Hindlimb muscle (tissue), 1 donor: ENCODE measurements around the gene C17orf113. TPM values are rescaled to one million over a fixed set of nuclear protein-coding genes. Genes with fewer than 3 reads are reported as not detected.
"Not testable (repeated sequence)": the region's sequence is repeated elsewhere in the genome, so short reads cannot be mapped to it uniquely, and the experiment has no call there.

ENCODE experiments used
- DNase-seq: peaks from one replicate; pipeline ENCODE4 v3.0.0-alpha.2; 2013
- polyA plus RNA-seq: library from polyadenylated mRNA; unstranded; fragments of 120-200 nt; gene quantifications from one replicate; pipeline ENCODE4 v1.2.1, GENCODE V29; 2013; ENCODE audit not compliant: insufficient read length

Gene C17orf113
- polyA plus RNA-seq, 1 donor = 1.8 TPM

DNA sequence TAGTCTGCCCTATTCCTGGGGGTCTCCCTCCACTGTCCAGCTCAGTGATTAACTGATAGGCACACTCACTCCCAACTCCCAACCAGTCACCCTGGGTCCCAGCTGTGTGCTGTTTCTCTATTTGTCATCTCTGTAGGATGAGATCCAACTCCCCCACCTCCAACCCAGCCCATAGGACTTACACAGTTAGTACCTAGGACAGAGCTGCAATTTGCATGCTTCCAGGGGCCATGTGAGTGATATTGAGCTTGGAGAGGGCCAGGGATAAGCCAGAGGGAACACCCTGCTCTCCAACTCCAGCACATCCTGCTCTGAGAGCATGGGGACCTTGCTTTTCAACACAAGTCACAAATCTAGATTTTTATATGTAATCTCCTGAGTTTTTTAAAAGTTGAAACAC is 8.8 kb downstream of the C17orf113 start:
- DNase-seq = no peak

DNA sequence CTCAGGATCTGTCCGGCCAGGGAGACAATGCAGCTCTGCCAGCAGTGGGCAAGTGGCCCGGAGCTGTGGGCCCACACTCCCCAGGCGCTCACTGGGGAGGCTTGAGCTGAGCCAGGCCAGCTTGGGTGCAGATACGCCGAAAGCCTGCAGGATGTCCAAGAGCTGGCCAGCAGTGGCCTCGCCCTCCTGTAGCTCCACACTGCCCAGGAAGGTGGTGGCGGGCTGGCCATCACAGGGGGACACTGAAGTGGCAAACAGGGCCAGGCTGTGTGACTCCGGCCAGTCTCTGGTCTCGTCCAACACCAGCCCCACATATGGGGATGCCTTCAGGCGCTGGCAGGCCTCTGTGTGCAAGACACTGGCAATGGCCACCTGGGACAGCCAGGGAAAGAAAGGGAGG is 9.6 kb downstream of the C17orf113 start:
- no peak for DNase-seq

DNA sequence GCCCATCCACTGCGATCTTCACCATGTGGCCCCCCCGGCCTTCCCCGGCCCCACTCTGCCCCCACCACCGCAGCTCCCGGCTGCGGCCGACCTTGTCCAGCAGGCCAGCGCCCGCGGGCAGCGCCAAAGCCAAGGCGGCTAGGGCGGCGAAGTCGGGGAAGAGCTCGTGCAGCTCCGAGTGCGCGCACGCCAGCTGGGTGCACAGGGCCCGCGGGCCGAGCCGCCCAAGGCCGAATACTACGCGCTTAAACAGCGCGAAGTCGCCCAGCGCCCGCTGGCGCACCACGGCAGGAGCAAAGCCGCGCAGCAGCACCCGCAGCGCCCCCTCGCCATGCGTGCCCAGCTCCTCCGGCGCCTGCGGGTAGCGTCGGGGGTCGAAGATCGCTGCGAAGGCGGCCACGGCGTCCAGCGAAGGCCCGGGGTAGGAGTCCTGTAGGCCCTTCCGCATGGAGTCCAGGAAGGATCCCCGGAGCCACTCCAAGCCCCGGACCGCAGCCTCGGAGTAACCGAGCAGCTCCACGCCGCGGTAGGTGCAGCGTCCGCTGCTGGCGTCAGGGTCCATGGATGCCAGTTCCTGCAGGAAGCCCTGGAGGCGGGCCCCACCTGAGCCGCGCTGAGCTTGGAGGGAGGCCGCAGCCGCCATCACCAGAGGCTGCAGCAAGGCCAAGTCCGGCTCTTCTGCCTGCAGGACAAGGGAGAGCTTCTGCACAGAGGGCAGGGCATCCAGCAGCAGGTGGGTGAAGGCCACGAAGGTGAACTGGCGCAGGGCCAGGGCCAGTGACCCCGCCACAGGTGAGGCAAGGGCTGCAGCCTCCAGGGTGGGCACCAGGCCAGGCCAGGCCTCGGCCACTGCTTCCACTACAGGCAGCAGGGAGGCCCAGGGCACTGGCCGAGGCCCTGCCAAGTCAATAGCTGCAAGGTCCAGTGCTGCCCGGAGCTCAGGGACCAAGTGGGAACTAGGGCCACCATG is 10.3 kb downstream of the C17orf113 start:
- DNase-seq = no peak

DNA sequence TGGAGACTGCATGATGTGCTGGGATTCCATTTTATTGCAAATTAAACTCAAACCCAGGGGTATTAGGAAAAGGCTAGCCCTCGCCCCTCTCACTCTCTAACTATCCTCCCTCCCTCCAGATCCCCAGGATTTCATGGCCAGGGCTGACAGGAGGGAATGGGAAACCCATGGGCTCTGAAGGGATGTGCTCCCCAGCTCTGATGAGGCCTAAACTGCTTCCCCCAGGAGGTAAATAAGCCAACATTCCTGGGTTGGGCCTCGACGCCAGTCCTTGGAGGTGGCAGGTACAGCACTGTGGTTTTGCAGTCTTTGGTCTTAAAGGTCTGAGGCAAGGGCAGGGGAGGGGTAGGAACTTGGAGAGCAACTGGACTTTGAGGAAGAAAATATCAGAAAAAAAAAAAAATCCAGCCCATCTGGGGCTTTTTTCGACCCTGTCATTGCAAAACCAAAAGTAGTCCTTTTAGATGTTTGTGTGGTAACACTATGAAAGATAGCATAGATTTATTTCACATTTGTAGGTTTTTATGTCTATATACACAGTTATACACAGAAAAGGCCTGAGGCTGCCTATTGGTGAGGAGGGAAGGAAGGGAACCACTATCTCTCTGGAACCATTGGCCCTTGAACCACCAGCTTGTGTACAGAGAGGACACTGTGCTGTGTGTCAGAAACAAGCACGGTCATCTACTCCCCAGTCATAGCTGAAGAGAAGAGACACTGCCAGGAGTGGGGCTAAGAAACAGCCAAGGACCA is 12.0 kb downstream of the C17orf113 start:
- no peak for DNase-seq

DNA sequence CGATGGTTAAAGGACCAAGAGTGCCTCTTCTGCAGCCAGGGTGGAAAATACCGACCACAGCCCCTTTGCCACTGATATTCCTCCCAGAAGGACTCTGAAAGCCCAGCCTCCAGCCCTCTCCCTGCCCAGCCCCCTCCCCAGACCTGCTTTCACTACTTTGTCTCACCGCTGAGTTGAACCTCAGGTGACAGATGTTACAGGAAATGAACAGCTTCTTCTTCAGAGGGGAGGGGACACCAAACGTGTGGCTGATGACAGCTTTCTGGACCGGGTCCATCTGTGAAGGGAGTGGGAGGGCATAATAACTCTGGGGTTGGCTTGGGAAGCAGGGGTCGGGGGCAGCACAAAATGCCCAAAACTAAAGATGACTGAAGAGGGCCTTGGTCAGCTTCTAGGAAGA is 16.3 kb downstream of the C17orf113 start:
- DNase-seq = no peak

DNA sequence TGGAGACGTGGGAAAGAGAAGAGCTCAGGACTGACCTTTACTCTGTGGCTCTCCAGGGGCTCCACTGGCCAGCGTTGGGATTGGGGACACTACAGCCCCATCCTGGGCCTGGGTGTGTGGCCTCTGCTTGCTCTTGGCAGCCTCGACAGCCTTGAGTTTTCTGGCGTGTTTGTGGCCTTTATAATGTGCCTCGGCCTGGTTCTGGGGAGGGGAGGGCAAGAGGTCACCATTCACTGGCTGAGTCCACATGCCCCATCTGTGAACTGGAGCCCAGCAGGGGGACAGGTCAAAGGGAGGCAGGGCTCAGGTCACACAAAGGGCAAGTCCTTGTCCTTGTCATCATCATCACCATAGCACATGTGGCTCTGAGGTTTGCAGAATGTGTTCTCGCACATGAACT is 18.8 kb downstream of the C17orf113 start:
- DNase-seq = no peak

DNA sequence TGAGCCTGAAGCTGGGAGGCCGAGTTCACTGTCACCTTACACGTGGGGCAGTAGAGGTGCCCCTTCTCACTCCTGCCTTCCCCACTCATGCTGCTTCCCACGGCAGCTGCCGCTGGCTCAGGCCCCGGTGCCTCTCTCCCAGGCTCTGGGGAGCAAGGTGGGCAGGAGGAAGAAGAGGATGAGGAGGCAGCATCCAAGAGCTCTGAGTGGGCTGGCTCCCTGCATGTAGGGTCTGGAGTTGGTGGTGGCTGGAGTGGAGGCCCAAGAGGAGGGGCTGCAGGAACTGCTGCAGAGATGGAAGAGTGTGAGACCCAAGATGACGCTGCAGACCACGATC is 21.6 kb downstream of the C17orf113 start:
- DNase-seq = no peak

DNA sequence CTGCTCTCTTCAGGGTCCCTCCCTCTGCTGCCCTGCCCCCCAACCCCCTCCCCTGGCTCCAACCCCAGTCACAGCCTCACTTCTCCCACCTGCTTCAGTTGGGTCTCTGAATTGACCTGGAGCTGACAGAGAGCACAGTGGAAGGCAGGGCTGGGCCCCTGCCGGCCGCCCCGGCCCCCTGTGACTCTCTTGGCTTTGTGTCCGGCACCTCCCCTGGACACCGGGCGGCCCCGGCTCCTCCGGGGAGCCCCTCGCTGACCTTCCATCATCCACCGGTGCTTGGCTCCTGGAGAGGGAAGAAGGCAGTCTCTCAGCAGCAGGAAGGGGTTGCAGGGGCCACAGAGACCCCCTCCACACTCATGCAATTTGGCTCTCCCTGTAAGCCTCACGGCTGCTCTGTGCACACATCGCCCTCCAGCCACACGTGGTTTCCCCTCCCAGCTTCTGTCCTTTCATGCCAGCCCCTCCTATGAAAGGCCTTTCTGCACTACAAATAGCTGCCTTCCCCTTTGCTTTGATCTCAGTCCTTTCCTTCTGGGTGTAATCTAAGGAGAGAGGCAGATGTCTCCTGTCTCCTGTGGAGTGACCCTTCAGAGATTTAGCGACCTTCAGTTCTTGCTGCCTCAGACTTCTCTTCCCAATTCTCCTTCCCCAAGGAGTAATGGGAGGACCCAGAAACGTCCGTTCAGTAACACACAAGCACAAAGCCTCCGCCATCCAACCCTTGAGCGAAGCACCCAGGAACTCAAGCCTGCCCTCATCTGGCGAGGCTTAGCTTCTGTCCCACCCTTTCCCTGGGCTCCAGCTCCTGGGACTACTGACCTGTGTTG is 22.2 kb downstream of the C17orf113 start:
- no peak for DNase-seq

DNA sequence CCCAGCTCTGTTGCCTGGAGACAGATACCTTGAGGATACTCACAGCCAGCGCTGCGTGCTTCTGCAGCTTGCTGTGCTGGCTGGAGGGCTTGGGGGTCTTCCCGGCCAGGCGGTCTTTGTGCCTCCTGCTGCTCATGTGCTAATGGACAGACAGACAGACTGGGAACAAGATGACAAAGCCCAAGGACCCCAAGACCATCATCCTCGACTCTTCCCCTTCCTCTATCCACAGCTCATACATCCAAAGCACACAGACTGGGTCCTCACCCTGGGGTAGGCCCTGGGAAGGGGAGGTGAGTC is 22.9 kb downstream of the C17orf113 start:
- DNase-seq = no peak

DNA sequence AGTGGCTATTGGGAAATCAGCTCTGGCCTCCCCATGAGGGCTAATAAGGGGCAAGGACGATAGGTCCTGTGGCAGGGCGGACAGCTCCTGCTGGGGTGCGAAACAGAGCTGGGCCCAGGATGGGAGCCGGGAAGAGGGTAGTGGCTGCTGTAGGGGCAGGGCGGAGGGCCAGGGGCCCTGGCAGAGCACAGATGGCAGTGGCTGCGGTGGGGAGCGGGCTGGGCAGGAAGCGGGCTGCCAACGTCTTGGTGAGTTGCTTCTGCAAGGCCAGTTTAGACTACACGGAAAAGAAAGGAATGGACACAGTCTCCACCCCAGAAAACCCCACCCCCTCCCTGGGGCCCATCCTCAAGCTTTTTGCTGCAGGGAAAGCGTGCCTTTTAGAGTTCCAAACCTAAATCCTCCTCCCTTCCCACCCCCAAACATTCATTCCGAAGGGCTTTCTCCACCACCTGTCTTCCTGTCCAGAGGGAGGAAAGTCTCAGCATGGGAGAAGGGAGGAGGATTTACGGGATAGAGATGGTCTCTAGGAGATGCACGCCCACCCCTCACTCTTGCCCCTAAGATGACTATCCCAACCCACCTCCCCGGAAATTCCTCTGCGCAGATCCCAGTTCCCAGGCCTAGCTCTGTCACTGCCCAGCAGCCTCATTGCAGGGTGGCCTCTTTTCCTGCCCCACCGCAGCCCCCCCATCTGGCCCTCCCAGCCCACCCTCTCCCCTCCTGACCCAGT is 23.4 kb downstream of the C17orf113 start:
- DNase-seq = no peak

DNA sequence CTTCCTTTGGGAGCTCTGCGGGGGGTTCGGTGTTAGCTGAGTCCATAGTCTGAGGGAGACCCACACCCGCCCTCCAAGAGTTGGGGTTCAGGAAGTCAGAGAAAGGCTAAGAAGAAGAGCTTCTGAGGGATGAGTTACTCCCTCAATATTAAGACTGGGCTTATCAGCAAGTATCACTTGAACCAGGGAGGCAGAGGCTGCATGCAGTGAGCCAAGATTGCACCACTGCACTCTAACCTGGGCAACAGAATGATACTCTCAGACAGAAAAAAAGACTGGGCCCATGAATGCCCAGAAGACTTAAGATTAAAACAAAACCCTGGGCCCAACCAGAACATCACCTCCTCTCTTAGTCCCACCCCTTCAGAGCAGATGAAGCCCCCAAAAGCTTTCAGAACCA is 24.5 kb downstream of the C17orf113 start:
- no peak for DNase-seq

DNA sequence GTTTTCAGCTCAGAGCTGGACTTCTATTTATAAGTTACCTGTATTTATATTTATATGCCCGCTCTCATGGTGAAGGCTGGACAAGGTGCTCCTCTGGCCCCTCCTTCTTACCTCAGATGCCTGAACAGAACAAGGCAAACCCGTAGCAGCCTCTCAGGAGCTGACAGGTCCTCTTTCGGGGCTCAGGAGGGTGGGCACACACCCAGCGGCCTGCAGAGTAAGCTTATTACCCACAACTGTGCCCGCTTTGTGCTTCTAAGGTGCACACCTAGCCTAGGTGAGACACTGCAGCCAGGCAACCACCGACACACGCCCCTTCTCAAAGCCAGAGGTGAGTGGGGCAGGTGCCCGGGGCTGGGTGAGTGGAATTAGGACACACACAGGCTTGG is 25.2 kb downstream of the C17orf113 start:
- no peak for DNase-seq

DNA sequence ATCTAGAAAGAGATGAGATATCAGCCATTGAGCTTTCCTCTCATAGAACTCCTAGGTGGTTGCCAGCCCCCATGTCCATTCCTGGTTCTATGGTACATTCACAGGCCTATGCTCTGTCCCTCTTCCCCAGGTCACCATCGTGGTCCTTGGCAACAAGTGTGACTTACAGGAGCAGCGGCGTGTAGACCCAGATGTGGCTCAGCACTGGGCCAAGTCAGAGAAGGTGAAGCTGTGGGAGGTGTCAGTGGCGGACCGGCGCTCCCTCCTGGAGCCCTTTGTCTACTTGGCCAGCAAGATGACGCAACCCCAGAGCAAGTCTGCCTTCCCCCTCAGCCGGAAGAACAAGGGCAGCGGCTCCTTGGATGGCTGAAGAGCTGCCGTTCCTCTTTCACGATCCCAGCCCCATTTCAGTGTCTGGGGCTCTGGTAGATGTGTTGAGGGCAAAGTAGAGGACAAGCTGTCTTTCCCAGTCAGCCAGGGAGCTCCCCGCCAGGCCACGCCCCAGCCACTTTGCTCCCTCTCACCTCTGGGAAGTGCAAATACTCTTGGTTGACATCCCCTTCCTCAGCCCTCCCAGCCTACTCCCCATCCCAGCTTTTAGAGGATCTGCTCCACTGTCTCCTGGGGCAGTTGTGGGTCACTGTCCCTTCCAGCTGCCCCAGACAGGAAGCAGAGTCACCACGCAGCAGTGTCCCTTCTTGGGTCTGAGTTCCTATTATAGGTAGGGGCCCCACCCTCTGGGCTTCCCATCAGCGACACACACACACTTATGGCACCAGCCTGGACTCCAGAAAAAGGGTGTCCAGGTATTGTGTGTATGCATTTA is 26.7 kb downstream of the C17orf113 start:
- DNase-seq = no peak

DNA sequence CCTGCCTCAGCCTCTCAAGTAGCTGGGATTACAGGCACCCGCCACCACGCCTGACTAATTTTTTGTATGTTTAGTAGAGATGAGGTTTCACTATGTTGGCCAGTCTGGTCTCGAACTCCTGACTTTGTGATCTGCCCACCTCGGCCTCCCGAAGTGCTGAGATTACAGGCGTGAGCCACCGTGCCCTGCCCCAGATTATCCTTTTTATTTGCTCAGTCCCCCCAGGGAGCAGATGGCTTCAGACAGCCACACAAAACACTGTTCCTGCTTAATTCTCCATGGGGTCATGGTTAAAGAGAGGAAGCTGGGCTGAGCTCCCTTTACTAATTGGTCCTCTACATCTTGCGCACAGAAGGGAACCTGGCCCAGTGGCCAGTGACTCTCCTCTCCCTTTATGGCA is 29.6 kb downstream of the C17orf113 start:
- DNase-seq = not testable (repeated sequence)

DNA sequence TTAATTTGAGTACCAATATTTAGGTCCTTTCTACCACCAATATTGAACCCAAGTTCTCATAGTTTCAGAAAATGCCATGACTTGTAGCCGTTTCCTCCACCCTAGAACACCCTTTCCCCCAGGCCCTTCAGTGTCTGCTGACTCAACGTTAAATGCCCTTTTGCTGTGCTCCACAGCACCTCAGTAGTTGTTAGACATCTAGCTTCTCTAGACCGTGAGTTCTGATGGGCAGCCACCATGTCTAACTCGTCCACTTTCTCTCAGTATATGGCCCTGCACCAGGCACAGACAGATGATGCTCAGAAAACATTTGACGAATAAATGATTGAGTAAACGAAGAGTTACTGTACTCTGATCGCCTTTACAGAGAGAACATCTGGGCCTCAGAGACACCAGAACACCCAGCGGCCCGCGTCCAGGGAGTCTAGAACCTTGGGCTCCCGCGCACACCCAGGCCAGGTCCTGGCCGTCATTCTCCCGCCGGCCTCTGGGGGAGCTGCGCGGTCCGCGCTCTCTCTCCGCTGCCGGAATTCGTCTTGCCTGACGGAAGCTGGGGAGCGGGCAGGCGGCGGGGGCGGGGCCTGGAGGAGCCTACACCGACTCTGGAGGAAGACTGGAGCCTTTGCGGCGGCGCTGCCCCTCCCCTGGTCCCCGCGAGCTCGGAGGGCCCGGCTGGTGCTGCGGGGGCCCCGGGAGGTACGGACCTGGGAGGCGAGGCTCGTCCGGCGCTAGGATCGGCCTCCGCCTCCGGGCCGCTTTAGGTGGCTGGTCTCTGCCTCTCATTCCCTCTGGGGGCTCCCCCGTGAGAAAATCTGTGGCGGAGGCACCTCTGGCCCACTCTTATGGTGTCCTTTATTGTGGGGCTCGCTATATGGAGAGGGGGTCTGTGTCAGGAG is 30.6 kb downstream of the C17orf113 start, which contains the start of gene NKIRAS2:
Gene NKIRAS2 (plus strand): TSS at position 582 of the 896 bp plus-strand sequence. CDS start 1,488 bp downstream, outside the sequence.
- peak; percentile 89 for DNase-seq

DNA sequence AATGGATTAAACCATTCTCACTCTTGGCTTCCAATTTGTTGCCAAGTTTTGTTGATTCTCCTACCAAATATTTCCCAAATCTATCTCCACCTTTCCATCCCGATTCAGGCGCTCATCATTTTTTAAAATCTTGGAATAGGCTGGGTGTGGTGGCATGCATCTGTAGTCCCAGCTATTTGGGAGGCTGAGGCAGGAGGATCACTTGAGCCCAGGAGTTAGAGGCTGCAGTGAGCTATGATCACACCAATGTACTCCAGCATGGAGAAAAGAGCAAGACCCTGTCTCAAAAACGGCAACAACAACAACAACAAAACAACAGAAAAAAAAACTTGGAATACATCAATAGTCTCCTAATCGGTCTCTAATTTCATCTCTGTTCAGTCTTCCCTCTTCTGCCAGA is 31.4 kb downstream of the C17orf113 start:
- DNase-seq = no peak

DNA sequence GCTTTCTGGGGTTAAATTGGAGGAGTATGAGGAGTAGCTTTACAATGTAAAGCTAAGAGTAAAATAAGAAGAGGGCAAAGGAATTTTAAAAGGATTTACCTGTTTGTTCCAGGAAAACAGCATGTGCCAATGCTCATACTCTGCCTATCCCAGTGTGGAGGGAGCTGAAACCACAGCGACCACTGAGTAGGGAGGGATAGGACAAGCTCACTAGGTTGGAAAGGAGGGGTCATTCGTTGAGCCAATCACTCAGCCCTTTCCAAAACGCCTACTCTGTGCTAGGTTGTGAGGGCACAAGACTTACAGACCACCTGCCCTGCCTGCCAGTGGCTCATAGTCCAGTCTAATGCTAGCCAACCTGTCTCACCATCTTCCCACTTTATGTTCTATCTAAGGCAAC is 32.1 kb downstream of the C17orf113 start:
- DNase-seq = no peak

DNA sequence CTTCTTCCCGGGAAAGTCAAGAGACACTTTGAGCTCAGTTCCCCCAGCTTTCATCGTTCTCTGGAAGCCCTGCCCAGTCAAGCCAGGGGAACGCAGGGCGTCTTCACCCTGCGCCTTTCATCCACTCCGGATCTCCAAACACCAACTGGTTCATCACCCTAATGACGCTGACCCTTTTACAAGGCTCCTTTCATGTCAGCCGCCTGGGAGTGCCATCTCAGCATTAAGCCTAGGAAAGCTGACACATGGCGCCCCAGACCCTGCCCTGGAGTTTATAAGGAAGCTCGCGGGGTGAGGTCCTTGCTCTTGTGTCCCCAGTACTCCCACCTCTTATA is 32.6 kb downstream of the C17orf113 start:
- DNase-seq = no peak

DNA sequence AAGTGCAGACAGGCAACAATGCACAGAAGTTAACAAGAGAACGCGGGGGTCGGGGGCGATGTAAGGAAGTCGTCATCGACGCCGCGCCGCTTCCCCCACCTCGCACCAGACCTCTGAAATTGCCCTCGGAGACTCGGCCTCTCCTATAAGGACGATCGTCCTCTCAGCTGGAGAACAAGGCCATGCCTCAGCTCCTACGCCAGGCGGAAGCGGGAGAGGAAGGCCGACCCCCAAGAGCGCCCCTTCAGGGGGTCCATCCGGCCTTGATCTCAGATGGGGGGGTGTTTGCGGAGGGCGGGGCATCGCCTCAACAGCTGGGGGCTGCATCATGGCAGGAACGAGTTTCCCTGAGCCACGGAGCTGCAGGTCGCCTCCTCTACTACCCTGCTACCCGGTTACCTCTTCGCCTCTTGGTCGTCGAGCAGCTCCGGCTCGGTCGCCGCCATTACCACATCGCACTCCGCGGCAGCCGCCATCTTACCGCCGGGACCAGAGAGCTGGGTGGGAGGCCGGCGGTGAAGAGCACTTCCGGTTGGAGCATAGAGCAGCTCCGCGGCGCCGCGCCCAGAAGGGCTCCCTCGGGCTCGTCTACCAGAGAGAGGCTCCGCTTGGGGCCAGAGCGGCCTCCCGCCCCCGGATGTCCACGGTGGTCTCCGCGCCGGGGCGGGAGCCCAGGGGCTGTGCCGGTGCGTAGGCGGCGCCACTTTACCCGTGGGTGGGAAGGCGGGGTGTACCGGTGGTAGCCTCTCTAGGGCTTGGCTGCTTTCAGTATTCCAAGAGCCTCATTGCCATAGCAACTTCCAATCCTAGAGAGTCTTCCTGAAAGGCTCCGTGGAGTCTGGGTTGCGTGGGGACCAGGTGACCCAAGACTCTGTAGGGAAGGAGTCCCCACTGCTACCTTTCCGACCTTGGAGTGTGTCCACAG is 33.2 kb downstream of the C17orf113 start, which contains the start of gene DNAJC7:
Gene DNAJC7 (minus strand): TSS at position 499 of the 925 bp plus-strand sequence. CDS start 23 bp downstream, at position 476.
- peak; percentile 93 for DNase-seq
